Suprapubic skin (tissue), 4 donors: Measurements from ENCODE around the gene TRNT1. TPM values are rescaled to one million over a fixed set of nuclear protein-coding genes. Genes with fewer than 3 reads are reported as not detected.

Experiments used
- DNase-seq, 2 donors: peaks; one replicate each; pipeline ENCODE4 v3.0.0-alpha.2; 2019; ENCODE audit warnings: low spot score in 2 of 2
- H3K27ac ChIP-seq: fragments of 200-600 bp; sonication (generic); one replicate; pipeline ENCODE4 v1.5.1; 2019
- H3K27me3 ChIP-seq: fragments of 200-600 bp; sonication (generic); one replicate; pipeline ENCODE4 v1.5.1; 2019
- H3K36me3 ChIP-seq: fragments of 200-600 bp; sonication (generic); one replicate; pipeline ENCODE4 v1.5.1; 2019
- H3K4me1 ChIP-seq: fragments of 200-600 bp; sonication (generic); one replicate; pipeline ENCODE4 v1.5.1; 2019
- H3K4me3 ChIP-seq: fragments of 200-600 bp; sonication (generic); one replicate; pipeline ENCODE4 v1.5.1; 2019; ENCODE audit warnings: mild to moderate bottlenecking
- H3K9me3 ChIP-seq: fragments of 200-600 bp; sonication (generic); one replicate; pipeline ENCODE4 v1.5.1; 2019
- EP300 ChIP-seq: sonication (generic); formaldehyde crosslinking; IDR thresholded peaks from one replicate; pipeline ENCODE4 v1.6.1; 2017; ENCODE audit warnings: antibody characterized with exemption
- POLR2A ChIP-seq, 2 donors: fragments of 450-650 bp; IDR thresholded peaks; one replicate each; pipeline ENCODE4 v1.6.1; 2017; ENCODE audit warnings: antibody characterized with exemption in 2 of 2, mild to moderate bottlenecking in 2 of 2, moderate library complexity in 2 of 2
- POLR2AphosphoS5 ChIP-seq, 3 donors: sonication (generic); formaldehyde crosslinking; IDR thresholded peaks; one replicate each; pipeline ENCODE4 v1.6.1; 2017; ENCODE audit warnings: antibody characterized with exemption in 3 of 3
- WGBS: methylation state at CpG from one replicate; pipeline ENCODE4 v1.1.5; 2018; 5-methylcytosine and 5-hydroxymethylcytosine counted together
- total RNA-seq, 4 donors: library from RNA; depleted of rRNA; stranded (reverse); fragments of >200 nt; gene quantifications; one replicate each; pipeline ENCODE4 v1.1.0, GENCODE V29; 2016
- TF ChIP-seq, protein P1 (sequence below), 2 donors: fragments of 200-600 bp in 1 of 2; fragments of 450-650 bp in 1 of 2; sonication (generic) in 1 of 2; IDR thresholded peaks; one replicate each; pipeline ENCODE4 v1.5.1; 2016 to 2019; ENCODE audit warnings: antibody characterized with exemption in 2 of 2, mild to moderate bottlenecking in 1 of 2, moderate library complexity in 1 of 2

The TRNT1 gene
- total RNA-seq, 4 donors from 2014 or later = 9.9 to 28.1 (median 13.4) TPM

DNA sequence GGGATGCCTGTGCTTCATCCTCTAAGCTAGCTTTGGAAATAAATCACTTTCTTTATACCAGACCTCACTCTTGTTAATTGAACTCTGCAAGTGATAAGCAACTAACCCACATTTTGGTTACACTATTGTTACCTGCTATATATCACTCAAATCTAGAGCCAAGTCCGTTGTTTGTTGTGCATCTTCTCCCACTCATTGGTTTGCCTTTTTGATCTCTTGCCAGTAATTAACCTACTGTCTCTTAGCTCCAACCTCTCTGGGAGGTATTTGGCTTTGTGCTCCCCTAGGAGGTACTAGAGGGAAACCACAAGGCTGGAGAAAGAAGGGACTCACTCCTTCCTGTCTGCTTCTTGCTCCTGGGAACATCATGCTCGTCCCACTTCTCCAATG, 65.5 kb downstream of the TRNT1 start:
- no peaks in the 10 kb centered on the region for H3K36me3 ChIP-seq
- no peaks in the 10 kb centered on the region for H3K27me3 ChIP-seq
- peaks cover 4% of the 10 kb centered on the region for H3K4me1 ChIP-seq
- no peak overlapping the region for H3K4me3 ChIP-seq
- no peak overlapping the region for H3K27ac ChIP-seq
- TF ChIP-seq, protein P1, sequence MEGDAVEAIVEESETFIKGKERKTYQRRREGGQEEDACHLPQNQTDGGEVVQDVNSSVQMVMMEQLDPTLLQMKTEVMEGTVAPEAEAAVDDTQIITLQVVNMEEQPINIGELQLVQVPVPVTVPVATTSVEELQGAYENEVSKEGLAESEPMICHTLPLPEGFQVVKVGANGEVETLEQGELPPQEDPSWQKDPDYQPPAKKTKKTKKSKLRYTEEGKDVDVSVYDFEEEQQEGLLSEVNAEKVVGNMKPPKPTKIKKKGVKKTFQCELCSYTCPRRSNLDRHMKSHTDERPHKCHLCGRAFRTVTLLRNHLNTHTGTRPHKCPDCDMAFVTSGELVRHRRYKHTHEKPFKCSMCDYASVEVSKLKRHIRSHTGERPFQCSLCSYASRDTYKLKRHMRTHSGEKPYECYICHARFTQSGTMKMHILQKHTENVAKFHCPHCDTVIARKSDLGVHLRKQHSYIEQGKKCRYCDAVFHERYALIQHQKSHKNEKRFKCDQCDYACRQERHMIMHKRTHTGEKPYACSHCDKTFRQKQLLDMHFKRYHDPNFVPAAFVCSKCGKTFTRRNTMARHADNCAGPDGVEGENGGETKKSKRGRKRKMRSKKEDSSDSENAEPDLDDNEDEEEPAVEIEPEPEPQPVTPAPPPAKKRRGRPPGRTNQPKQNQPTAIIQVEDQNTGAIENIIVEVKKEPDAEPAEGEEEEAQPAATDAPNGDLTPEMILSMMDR (IDR thresholded peaks at IDR 0.05) = no peak
- TF ChIP-seq POLR2A (IDR thresholded peaks at IDR 0.05) (no peak), EP300 (no peak), POLR2AphosphoS5 (IDR thresholded peaks at IDR 0.05) (no peak)
- peaks cover 1% of the 10 kb centered on the region for H3K9me3 ChIP-seq
- DNase-seq = no peak
- 16% methylated on average over 2 of the region's 2 CpGs for WGBS

GRCh38 chr3:3194861-3195260, 68.1 kb downstream of the TRNT1 start:
- Histone ChIP-seq H3K4me1 (no peaks in the 10 kb centered on the region), H3K27ac (no peak overlapping the region), H3K4me3 (no peak overlapping the region), H3K36me3 (no peaks in the 10 kb centered on the region), H3K9me3 (no peaks in the 10 kb centered on the region), H3K27me3 (no peaks in the 10 kb centered on the region)
- DNase-seq = no peak
- no peak for TF ChIP-seq POLR2A (IDR thresholded peaks at IDR 0.05)

GRCh38 chr3:3196148-3196861, 69.6 kb downstream of the TRNT1 start:
- TF ChIP-seq POLR2AphosphoS5 (IDR thresholded peaks at IDR 0.05) (no peak), EP300 (no peak), POLR2A (IDR thresholded peaks at IDR 0.05) (no peak)
- TF ChIP-seq, protein P1 (IDR thresholded peaks at IDR 0.05) = peak in 1 of 2 donors; percentile 20
- Histone ChIP-seq H3K27ac (no peak overlapping the region), H3K9me3 (no peaks in the 10 kb centered on the region), H3K4me1 (no peaks in the 10 kb centered on the region), H3K36me3 (no peaks in the 10 kb centered on the region), H3K4me3 (no peak overlapping the region), H3K27me3 (no peaks in the 10 kb centered on the region)
- 45% methylated on average over 6 of the region's 6 CpGs for WGBS
- DNase-seq = no peak

Other genes with a start within 250 kb of the TRNT1 start
- under 1 TPM in 1 of 4 donors, not detected in 3; 0.16 TPM for gene IL5RA, start 16.6 kb upstream of the TRNT1 start, total RNA-seq
- 100 to 1,000 TPM in 1 of 4 donors, 10 to 100 TPM in 3; 38.9 to 140 (median 78.1) TPM for gene CRBN, start 52.8 kb downstream of the TRNT1 start, total RNA-seq